ENCODE data around the gene C2CD5.

GRCh38 chr12:22588817-22589216 is 44.5 kb upstream of the C2CD5 start:
- TF ChIP-seq, protein P1, sequence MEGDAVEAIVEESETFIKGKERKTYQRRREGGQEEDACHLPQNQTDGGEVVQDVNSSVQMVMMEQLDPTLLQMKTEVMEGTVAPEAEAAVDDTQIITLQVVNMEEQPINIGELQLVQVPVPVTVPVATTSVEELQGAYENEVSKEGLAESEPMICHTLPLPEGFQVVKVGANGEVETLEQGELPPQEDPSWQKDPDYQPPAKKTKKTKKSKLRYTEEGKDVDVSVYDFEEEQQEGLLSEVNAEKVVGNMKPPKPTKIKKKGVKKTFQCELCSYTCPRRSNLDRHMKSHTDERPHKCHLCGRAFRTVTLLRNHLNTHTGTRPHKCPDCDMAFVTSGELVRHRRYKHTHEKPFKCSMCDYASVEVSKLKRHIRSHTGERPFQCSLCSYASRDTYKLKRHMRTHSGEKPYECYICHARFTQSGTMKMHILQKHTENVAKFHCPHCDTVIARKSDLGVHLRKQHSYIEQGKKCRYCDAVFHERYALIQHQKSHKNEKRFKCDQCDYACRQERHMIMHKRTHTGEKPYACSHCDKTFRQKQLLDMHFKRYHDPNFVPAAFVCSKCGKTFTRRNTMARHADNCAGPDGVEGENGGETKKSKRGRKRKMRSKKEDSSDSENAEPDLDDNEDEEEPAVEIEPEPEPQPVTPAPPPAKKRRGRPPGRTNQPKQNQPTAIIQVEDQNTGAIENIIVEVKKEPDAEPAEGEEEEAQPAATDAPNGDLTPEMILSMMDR (IDR thresholded peaks at IDR 0.05): no peak
- TF ChIP-seq POLR2A (IDR thresholded peaks at IDR 0.05) (no peak), EP300 (IDR thresholded peaks at IDR 0.05) (no peak), POLR2AphosphoS5 (IDR thresholded peaks at IDR 0.05) (no peak)
